NB4 (cell line): Measurements from ENCODE around the gene CRACR2B.

Experiments used
- DNase-seq: peaks from one replicate; pipeline ENCODE4 v3.0.0; 2010; ENCODE audit warnings: low read depth
- H3K4me3 ChIP-seq: one replicate; pipeline ENCODE4 v1.5.1; 2011; ENCODE audit warnings: mild to moderate bottlenecking, low read depth, low read length, moderate library complexity
- CTCF ChIP-seq: IDR thresholded peaks from one replicate; pipeline ENCODE4 v1.5.1; 2012; ENCODE audit warnings: low read depth, low read length
- MYC ChIP-seq: IDR thresholded peaks from 2 replicates; pipeline ENCODE4 v1.6.1; 2011; ENCODE audit warnings: low read depth, low read length
- POLR2A ChIP-seq: IDR thresholded peaks from 2 replicates; pipeline ENCODE4 v1.6.1; 2011; ENCODE audit warnings: mild to moderate bottlenecking; ENCODE audit not compliant: insufficient read length; ENCODE audit errors: extremely low read depth
- TF ChIP-seq, protein P1 (sequence below): IDR thresholded peaks from 2 replicates; pipeline ENCODE4 v1.6.1; 2011; ENCODE audit warnings: low read depth, low read length

Gene CRACR2B

DNA sequence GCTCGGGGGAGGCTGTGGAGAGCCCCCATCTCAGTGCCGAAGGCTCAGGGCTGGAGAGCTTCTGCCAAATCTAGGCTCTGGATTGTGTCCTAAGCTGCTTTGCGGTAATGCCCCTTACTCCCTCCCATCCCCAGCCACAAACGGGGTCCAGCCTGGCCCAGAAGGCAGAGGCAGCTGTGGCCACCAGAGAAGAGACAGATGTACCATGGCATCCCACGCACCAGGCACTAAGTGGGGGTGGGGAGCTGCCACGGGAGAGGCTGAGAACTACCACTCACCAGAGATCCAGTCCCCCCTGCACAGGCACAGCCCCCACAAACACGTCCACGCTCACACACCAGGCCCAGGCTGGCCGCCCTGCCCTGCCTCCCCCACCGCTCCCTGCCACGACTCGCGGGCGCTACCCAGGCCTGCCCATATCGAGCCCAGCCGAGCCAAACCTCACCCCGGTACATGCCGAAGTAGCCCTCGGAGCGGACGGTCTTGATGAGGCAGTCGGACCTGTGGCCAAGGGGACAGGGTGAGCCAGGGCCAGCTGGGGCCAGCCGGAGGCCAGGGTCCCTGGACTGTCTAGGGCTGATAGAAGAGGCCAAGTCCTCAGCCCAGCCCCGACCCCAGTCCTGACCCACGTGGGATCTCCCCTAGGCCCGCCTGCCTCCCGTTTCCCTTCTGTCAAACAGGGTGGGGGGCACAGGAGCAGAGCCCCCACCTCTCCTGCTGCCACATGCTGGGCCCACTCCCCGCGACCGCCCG lies 33.5 kb upstream of the CRACR2B start:
- no peak for TF ChIP-seq CTCF
- TF ChIP-seq MYC = no peak
- TF ChIP-seq POLR2A = no peak
- TF ChIP-seq, protein P1, sequence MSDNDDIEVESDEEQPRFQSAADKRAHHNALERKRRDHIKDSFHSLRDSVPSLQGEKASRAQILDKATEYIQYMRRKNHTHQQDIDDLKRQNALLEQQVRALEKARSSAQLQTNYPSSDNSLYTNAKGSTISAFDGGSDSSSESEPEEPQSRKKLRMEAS = no peak
- no peak for DNase-seq

DNA sequence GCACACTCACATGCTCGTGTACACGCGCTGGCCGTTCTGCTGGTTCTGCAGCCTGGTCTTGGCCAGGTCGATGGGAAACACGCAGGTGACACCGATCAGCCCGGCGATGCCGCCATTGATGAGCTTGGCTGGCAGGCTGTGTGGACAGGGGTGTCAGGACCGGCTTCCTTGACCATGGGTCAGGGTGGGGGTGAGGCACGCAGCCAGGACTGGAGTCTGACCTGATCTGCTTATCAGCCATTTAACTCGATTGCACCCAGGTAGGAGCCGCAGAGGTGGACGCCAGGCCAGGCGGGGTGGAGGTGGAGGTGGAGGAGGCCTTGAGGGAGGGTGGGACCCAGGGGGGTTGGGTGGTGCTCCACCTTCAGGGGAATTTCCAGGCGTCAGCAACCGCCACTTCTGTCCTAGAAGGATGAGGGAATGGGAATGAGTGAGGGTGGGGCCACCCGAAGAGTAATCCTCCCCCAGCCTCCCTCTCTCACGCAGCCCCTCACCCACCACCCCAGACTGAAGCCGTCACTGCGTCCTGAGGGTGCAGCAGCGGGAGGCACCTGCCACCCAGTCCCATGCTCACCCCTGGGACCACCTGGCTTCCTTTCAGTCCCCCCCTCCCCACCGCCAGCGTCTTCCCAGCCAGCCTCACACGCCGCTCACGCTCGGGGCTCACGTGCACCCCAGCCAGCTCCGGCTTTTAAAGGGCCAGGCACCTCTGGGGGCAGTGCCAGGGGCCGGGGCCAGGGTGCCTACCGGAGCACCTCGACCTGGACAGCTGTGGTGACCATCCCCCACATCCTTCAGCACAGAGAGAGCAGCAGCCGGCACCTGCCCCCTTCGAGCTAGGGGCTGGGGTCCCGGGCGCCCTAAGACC lies 32.7 kb upstream of the CRACR2B start:
- DNase-seq = no peak
- TF ChIP-seq, protein P1 = no peak
- TF ChIP-seq POLR2A (no peak), MYC (no peak), CTCF (no peak)
- no peak overlapping the region for H3K4me3 ChIP-seq

More for the DNA sequence above, 33.5 kb upstream of the CRACR2B start:
- no peak overlapping the region for H3K4me3 ChIP-seq

GRCh38 chr11:795634-796564 lies 31.8 kb upstream of the CRACR2B start:
- TF ChIP-seq, protein P1 = peak; percentile 92
- TF ChIP-seq CTCF = no peak
- peak; percentile 24 for TF ChIP-seq POLR2A
- peak overlapping the region; percentile 69 for H3K4me3 ChIP-seq
- peak; percentile 90 for DNase-seq

- H3K4me3 ChIP-seq = peak overlapping the region; percentile 69
- no peak for DNase-seq
- TF ChIP-seq, protein P1 = no peak
- TF ChIP-seq MYC = no peak; the same call in none of the 2 replicates
- TF ChIP-seq CTCF = no peak
- no peak for TF ChIP-seq POLR2A
Measured at GRCh38 chr11:796565-797295, 31.0 kb upstream of the CRACR2B start.

DNA sequence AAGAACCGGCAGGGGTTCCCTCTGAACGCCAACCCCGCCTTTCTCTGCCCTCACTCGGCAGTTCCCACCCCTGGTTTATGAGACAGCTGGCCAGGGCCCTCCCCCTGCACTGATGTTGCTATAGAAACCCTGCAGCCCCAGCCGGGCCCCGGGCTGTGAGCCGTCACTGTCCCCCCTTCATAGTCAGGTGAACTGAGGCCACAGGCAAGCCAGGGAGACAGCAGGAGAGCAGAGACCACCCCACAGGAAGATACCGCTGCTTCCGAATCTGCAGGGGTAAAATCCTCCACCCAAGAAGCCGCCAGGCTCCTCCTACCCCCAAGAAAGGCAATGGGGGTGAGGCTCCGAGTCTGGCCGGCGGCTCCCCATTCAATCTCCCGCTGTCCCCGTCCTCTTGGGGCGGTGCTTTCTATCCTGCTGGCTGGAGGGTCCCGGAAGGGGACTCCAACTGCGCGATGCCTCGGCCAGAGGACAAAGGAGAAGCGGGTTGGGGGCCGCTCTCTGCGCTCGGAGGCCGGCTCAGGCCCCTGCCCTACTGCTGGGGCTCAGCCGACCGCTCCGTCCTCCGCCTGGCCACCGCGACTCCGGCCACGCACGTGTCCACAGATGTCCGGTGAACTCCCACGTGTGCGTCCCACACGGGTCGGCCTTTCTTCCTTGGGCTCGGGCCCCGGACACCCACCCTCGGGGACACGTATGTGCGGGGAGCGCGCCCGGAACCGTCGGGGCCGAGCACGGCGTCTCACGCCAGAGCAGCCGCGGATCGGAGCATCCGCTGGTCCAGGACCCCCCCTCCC lies 30.2 kb upstream of the CRACR2B start:
- H3K4me3 ChIP-seq = peak overlapping the region; percentile 69
- no peak; the same call in 1 of the 2 replicates for TF ChIP-seq MYC
- TF ChIP-seq, protein P1 = peak; percentile 92
- no peak for TF ChIP-seq CTCF
- TF ChIP-seq POLR2A = peak; percentile 15
- peak; percentile 87 for DNase-seq
